KBM-7 (cell line): ENCODE results near the gene CCDC169.
"Not testable (repeated sequence)": the region's sequence is repeated elsewhere in the genome, so short reads cannot be mapped to it uniquely, and the experiment has no call there.

Experiments
- DNase-seq: peaks from one replicate; pipeline ENCODE4 v3.0.0-alpha.2; 2015
- in situ Hi-C: fragments of 300-500 bp; cut with MboI; formaldehyde crosslinking; loops from 2 replicates; pipeline ENCODE4 v1.14.3; 2020; ENCODE audit warnings: low sequenced_read_pairs, low pct_unique_long_range_greater_than_20kb, mixed read lengths

CCDC169 gene

GRCh38 chr13:36297366-36298338, at the start of gene CCDC169:
Gene CCDC169 (minus strand): TSS chr13:36297814. CDS start chr13:36297719, 95 bp downstream.
- in situ Hi-C loops, result no loop called here
- DNase-seq, result peak; percentile 83

- in situ Hi-C loops, result no loop called here
- DNase-seq, result peak; percentile 96
These were observed 48.8 kb upstream of the CCDC169 start, which contains the start of gene SPART for GRCh38 chr13:36346222-36347083. Gene SPART (minus strand): TSS chr13:36346394. CDS start chr13:36335830, 10,564 bp downstream.

- DNase-seq, result peak; percentile 75
- in situ Hi-C loops, result no loop called here
These were observed 48.0 kb upstream of the CCDC169 start for GRCh38 chr13:36345438-36346221.

- in situ Hi-C loops, result no loop called here
- no peak for DNase-seq
These were observed 47.3 kb upstream of the CCDC169 start for GRCh38 chr13:36344886-36345437.

GRCh38 chr13:36344173-36344572, 46.6 kb upstream of the CCDC169 start:
- in situ Hi-C loops, result no loop called here
- DNase-seq, result peak; percentile 54

GRCh38 chr13:36343766-36344165, 46.2 kb upstream of the CCDC169 start:
- DNase-seq, result peak; percentile 22

GRCh38 chr13:36342715-36343114, 45.1 kb upstream of the CCDC169 start:
- DNase-seq, result no peak
- in situ Hi-C loops, result no loop called here

More at GRCh38 chr13:36343766-36344165, 46.2 kb upstream of the CCDC169 start:
- in situ Hi-C loops, result no loop called here

- in situ Hi-C loops, result no loop called here
- no peak for DNase-seq
These were observed 44.1 kb upstream of the CCDC169 start for GRCh38 chr13:36341718-36342117.

GRCh38 chr13:36339600-36340155, 42.1 kb upstream of the CCDC169 start:
- peak; percentile 13 for DNase-seq
- in situ Hi-C loops, result no loop called here

- no peak for DNase-seq
- in situ Hi-C loops, result no loop called here
These were observed 40.5 kb upstream of the CCDC169 start for GRCh38 chr13:36337938-36338641.

GRCh38 chr13:36332986-36333385, 35.4 kb upstream of the CCDC169 start:
- in situ Hi-C loops, result no loop called here
- DNase-seq, result no peak

- in situ Hi-C loops, result not testable (repeated sequence)
These were observed 34.6 kb upstream of the CCDC169 start for GRCh38 chr13:36332255-36332654.

GRCh38 chr13:36331280-36331679, 33.7 kb upstream of the CCDC169 start:
- no peak for DNase-seq
- in situ Hi-C loops, result no loop called here

More at GRCh38 chr13:36332255-36332654, 34.6 kb upstream of the CCDC169 start:
- DNase-seq, result not testable (repeated sequence)

- no peak for DNase-seq
- in situ Hi-C loops, result no loop called here
These were observed 31.7 kb upstream of the CCDC169 start for GRCh38 chr13:36329361-36329760.

- no peak for DNase-seq
- in situ Hi-C loops, result no loop called here
These were observed 31.2 kb upstream of the CCDC169 start for GRCh38 chr13:36328821-36329220.

- DNase-seq, result no peak
- in situ Hi-C loops, result no loop called here
These were observed 28.3 kb upstream of the CCDC169 start for GRCh38 chr13:36325912-36326311.

GRCh38 chr13:36324881-36325280, 27.3 kb upstream of the CCDC169 start:
- in situ Hi-C loops, DNase-seq: not testable (repeated sequence)
